Measurements from ENCODE around the gene KLK15. TPM values are rescaled to one million over a fixed set of nuclear protein-coding genes. Genes with fewer than 3 reads are reported as not detected.
A peak's percentile ranks its signal among the peaks of the same experiment; 100 is the strongest.
"Not testable (repeated sequence)": the region's sequence is repeated elsewhere in the genome, so short reads cannot be mapped to it uniquely, and the experiment has no call there.

The KLK15 gene
- total RNA-seq, 1 experiment from 2014 or later, result not detected

- peak in 1 of 2 experiments; percentile 22 for DNase-seq (ENCODE audit: low read depth in 1 of 2, low spot score in 2 of 2)
- Histone ChIP-seq H3K4me3 (no peak overlapping the region), H3K4me1 (replicated peaks) (no peaks in the 10 kb centered on the region), H3K36me3 (peaks cover 46% of the 10 kb centered on the region), H3K27me3 (replicated peaks) (no peaks in the 10 kb centered on the region), H3K27ac (no peak overlapping the region), H3K9me3 (replicated peaks) (0 out of 2 replicates have a peak, but pooled peaks cover 2% of the 10 kb centered on the region)
Observed at GRCh38 chr19:50794074-50794875, 39.1 kb downstream of the KLK15 start.

DNA sequence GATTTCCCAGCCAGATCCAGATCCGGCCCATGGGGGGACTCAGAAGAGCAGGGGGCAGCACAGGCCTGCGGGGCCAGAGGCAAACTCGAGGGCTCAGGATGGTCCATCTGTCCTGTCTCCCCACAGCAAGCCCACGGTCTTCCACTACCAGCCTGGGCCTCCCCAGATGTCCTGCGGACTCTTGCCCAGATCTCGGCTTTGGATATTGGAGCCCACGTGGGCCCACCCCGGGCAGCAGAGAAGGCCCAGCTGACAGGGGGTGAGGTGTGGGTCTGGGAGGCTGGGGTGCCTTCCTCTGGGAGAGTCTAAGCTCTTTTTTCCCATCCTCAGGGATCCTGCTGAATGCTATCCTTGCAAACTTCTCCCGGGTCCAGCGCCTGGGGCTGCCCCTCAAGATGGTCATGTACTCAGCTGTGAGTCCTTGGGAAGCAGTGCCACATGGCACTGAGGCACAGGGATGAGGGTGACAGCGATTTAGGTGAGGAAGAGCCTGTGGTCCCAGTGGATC, 39.8 kb downstream of the KLK15 start:
- DNase-seq (ENCODE audit: low read depth in 1 of 2, low spot score in 2 of 2), result no peak
- Histone ChIP-seq H3K9me3 (replicated peaks) (0 out of 2 replicates have a peak, but pooled peaks cover 2% of the 10 kb centered on the region), H3K4me3 (no peak overlapping the region), H3K36me3 (peaks cover 39% of the 10 kb centered on the region), H3K27me3 (replicated peaks) (no peaks in the 10 kb centered on the region), H3K27ac (no peak overlapping the region), H3K4me1 (replicated peaks) (no peaks in the 10 kb centered on the region)

GRCh38 chr19:50792272-50793250, 40.8 kb downstream of the KLK15 start:
- 0 out of 2 replicates have a peak, but pooled peaks cover 2% of the 10 kb centered on the region for H3K9me3 ChIP-seq (replicated peaks)

GRCh38 chr19:50791594-50792271, 41.6 kb downstream of the KLK15 start:
- 0 out of 2 replicates have a peak, but pooled peaks cover 2% of the 10 kb centered on the region for H3K9me3 ChIP-seq (replicated peaks)
- no peak overlapping the region for H3K27ac ChIP-seq
- no peak overlapping the region for H3K4me3 ChIP-seq
- no peaks in the 10 kb centered on the region for H3K27me3 ChIP-seq (replicated peaks)
- DNase-seq (ENCODE audit: low read depth in 1 of 2, low spot score in 2 of 2), result no peak
- no peaks in the 10 kb centered on the region for H3K4me1 ChIP-seq (replicated peaks)
- peaks cover 20% of the 10 kb centered on the region for H3K36me3 ChIP-seq

More at GRCh38 chr19:50792272-50793250, 40.8 kb downstream of the KLK15 start:
- Histone ChIP-seq H3K4me3 (no peak overlapping the region), H3K4me1 (replicated peaks) (no peaks in the 10 kb centered on the region), H3K36me3 (peaks cover 28% of the 10 kb centered on the region), H3K27me3 (replicated peaks) (no peaks in the 10 kb centered on the region), H3K27ac (no peak overlapping the region)
- no peak for DNase-seq (ENCODE audit: low read depth in 1 of 2, low spot score in 2 of 2)

- Histone ChIP-seq H3K9me3 (replicated peaks) (0 out of 2 replicates have a peak, but pooled peaks cover 2% of the 10 kb centered on the region), H3K4me3 (no peak overlapping the region), H3K27me3 (replicated peaks) (no peaks in the 10 kb centered on the region), H3K4me1 (replicated peaks) (no peaks in the 10 kb centered on the region), H3K27ac (no peak overlapping the region), H3K36me3 (peaks cover 13% of the 10 kb centered on the region)
- DNase-seq (ENCODE audit: low read depth in 1 of 2, low spot score in 2 of 2), result no peak
Observed at GRCh38 chr19:50790922-50791467, 42.4 kb downstream of the KLK15 start.

DNA sequence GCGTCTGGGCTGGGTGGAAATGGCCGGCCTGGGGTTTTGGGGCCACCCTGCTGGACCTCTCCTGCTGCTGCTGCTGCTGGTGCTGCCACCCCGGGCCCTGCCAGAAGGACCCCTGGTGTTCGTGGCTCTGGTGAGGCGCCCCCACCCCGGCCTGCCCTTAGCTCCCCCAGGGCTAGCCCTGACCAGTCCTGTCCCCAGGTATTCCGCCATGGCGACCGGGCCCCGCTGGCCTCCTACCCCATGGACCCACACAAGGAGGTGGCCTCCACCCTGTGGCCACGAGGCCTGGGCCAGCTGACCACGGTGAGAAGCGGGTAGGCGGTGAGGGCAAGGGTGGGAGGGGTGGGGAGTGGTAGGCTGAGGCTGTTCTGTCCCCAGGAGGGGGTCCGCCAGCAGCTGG, 43.0 kb downstream of the KLK15 start, which contains the start of gene ACP4:
Gene ACP4 (plus strand): TSS at position 20 of the 400 bp plus-strand sequence. CDS start 0 bp downstream, at position 20.
- Histone ChIP-seq H3K9me3 (replicated peaks) (0 out of 2 replicates have a peak, but pooled peaks cover 2% of the 10 kb centered on the region), H3K36me3 (peaks cover 7% of the 10 kb centered on the region), H3K4me3 (no peak within 1 kb of the TSS), H3K4me1 (replicated peaks) (no peaks in the 10 kb centered on the region), H3K27ac (no peak within 1 kb of the TSS), H3K27me3 (replicated peaks) (no peaks in the 10 kb centered on the region)
- no peak for DNase-seq (ENCODE audit: low read depth in 1 of 2, low spot score in 2 of 2)

DNA sequence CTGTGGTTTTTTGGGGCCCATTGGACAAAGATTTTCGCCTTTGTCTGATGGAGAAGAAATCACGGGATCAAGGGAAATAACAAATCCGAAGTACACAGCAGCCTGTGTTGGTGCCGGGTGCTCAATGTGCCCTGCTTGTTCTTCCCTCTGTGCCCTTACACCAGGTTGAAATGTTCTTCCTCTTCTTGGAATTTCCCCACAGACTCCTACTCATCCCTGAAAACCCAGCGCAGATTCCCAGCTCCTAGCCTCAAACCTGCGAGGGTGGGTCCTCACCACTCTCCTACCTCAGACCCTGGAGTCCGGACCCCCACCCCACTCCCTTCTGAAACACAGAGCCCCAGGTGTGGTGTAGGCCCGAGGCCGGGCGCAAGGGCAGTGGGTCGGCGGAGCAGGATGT, 48.0 kb downstream of the KLK15 start:
- no peaks in the 10 kb centered on the region for H3K36me3 ChIP-seq
- H3K4me1 ChIP-seq (replicated peaks), result peaks cover 6% of the 10 kb centered on the region
- no peak overlapping the region for H3K4me3 ChIP-seq
- H3K27me3 ChIP-seq (replicated peaks), result peaks cover 18% of the 10 kb centered on the region
- H3K9me3 ChIP-seq (replicated peaks), result no peaks in the 10 kb centered on the region
- DNase-seq (ENCODE audit: low read depth in 1 of 2, low spot score in 2 of 2), result no peak
- no peak overlapping the region for H3K27ac ChIP-seq

DNA sequence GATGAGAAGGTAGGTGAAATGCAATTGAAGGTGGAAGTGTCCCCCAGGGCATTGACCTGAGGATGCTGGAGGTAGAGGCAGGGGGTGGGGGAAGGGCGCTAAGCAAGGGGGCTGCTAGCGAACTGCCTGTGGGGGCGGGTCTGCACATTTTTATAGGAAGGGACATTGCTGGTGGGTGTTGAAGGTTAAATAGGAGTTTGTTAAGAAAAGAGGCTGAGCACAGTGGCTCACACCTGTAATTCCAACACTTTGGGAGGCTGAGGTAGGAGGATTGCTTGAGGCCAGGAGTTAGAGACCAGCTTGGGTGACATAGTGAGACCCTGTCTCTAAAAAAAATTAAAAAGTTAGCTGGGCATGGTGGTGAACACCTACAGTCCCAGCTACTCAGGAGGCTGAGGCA, 48.7 kb downstream of the KLK15 start:
- no peaks in the 10 kb centered on the region for H3K36me3 ChIP-seq
- H3K27me3 ChIP-seq (replicated peaks), result peaks cover 24% of the 10 kb centered on the region
- no peak overlapping the region for H3K27ac ChIP-seq
- H3K4me3 ChIP-seq, result no peak overlapping the region
- no peaks in the 10 kb centered on the region for H3K9me3 ChIP-seq (replicated peaks)
- H3K4me1 ChIP-seq (replicated peaks), result peaks cover 6% of the 10 kb centered on the region
- DNase-seq (ENCODE audit: low read depth in 1 of 2, low spot score in 2 of 2), result no peak

- peaks cover 33% of the 10 kb centered on the region for H3K27me3 ChIP-seq (replicated peaks)
- not testable (repeated sequence) for H3K4me3 ChIP-seq; H3K4me1 ChIP-seq (replicated peaks); H3K9me3 ChIP-seq (replicated peaks); H3K27ac ChIP-seq; DNase-seq (ENCODE audit: low read depth in 1 of 2, low spot score in 2 of 2); H3K36me3 ChIP-seq
Observed at GRCh38 chr19:50783848-50784152, 49.6 kb downstream of the KLK15 start.

GRCh38 chr19:50780753-50781435, 52.5 kb downstream of the KLK15 start:
- H3K4me1 ChIP-seq (replicated peaks), result peaks cover 6% of the 10 kb centered on the region
- H3K27me3 ChIP-seq (replicated peaks), result peaks cover 58% of the 10 kb centered on the region

GRCh38 chr19:50779504-50780457, 53.6 kb downstream of the KLK15 start:
- Histone ChIP-seq H3K9me3 (replicated peaks) (no peaks in the 10 kb centered on the region), H3K27me3 (replicated peaks) (peaks cover 63% of the 10 kb centered on the region), H3K36me3 (no peaks in the 10 kb centered on the region), H3K4me1 (replicated peaks) (peaks cover 6% of the 10 kb centered on the region), H3K27ac (no peak overlapping the region), H3K4me3 (no peak overlapping the region)
- DNase-seq (ENCODE audit: low read depth in 1 of 2, low spot score in 2 of 2), result no peak

More at GRCh38 chr19:50780753-50781435, 52.5 kb downstream of the KLK15 start:
- Histone ChIP-seq H3K9me3 (replicated peaks) (no peaks in the 10 kb centered on the region), H3K4me3 (no peak overlapping the region), H3K36me3 (no peaks in the 10 kb centered on the region), H3K27ac (no peak overlapping the region)
- DNase-seq (ENCODE audit: low read depth in 1 of 2, low spot score in 2 of 2), result no peak
